ENCODE measurements around the gene C22orf31.

The C22orf31 gene

GRCh38 chr22:29080106-29080975 is 18.7 kb upstream of the C22orf31 start:
- no peak for DNase-seq

- DNase-seq, result no peak
These were observed 17.7 kb upstream of the C22orf31 start for GRCh38 chr22:29079218-29079901.

- DNase-seq, result no peak
These were observed 17.2 kb upstream of the C22orf31 start for GRCh38 chr22:29078869-29079207.

GRCh38 chr22:29078036-29078868 is 16.6 kb upstream of the C22orf31 start:
- DNase-seq, result no peak

- no peak for DNase-seq
These were observed 12.7 kb upstream of the C22orf31 start for GRCh38 chr22:29074276-29074772.

- no peak for DNase-seq
These were observed 12.1 kb upstream of the C22orf31 start for GRCh38 chr22:29073618-29074275.

- DNase-seq, result no peak
These were observed 11.5 kb upstream of the C22orf31 start, which contains the start of gene KREMEN1 for GRCh38 chr22:29072979-29073617. Gene KREMEN1, plus strand, starts transcription at chr22:29073035. Its CDS starts 96 bp downstream, at chr22:29073131.

GRCh38 chr22:29072193-29072978 is 10.8 kb upstream of the C22orf31 start:
- peak; percentile 73 for DNase-seq

- DNase-seq, result peak; percentile 8
These were observed 9.8 kb upstream of the C22orf31 start for GRCh38 chr22:29071261-29072045.

- DNase-seq, result no peak
These were observed 8.9 kb upstream of the C22orf31 start for GRCh38 chr22:29070490-29070889.

- DNase-seq, result no peak
These were observed 7.8 kb upstream of the C22orf31 start for GRCh38 chr22:29069463-29069862.

- DNase-seq, result no peak
These were observed 4.0 kb upstream of the C22orf31 start for GRCh38 chr22:29065468-29066190.

GRCh38 chr22:29062286-29062821 is 723 bp upstream of the C22orf31 start:
- no peak for DNase-seq

- no peak for DNase-seq
These were observed 700 bp downstream of the C22orf31 start for GRCh38 chr22:29060931-29061330.

- no peak for DNase-seq
These were observed 1.3 kb downstream of the C22orf31 start for GRCh38 chr22:29060251-29060869.

- no peak for DNase-seq
These were observed 5.2 kb downstream of the C22orf31 start for GRCh38 chr22:29056472-29056871.

- DNase-seq, result no peak
These were observed 6.3 kb downstream of the C22orf31 start for GRCh38 chr22:29055192-29055830.

- no peak for DNase-seq
These were observed 7.3 kb downstream of the C22orf31 start for GRCh38 chr22:29054251-29054767.

Measured in activated effector memory CD4-positive, alpha-beta T cell treated with Interleukin-2 at 50 U/mL for 16 hours (primary cell).